Kidney (tissue), 14 donors: ENCODE data around the gene C1QL4. TPM values are rescaled to one million over a fixed set of nuclear protein-coding genes. Genes with fewer than 3 reads are reported as not detected.
A peak's percentile ranks its signal among the peaks of the same experiment; 100 is the strongest.

Experiments
- DNase-seq, 5 donors: peaks; one replicate each; pipeline ENCODE4 v3.0.0-alpha.2; 2013 to 2020
- FAIRE-seq: peaks from 2 replicates; lab custom pipeline; 2012; peaks lifted over from hg19 to GRCh38; lab: Jason Lieb, UNC
- H3K27ac ChIP-seq, 2 donors: one replicate each; pipeline ENCODE4 v1.7.0; 2013; ENCODE audit warnings: low read depth in 2 of 2, low read length in 2 of 2, inconsistent platforms in 1 of 2
- H3K27me3 ChIP-seq: one replicate; pipeline ENCODE4 v1.7.1; 2013; ENCODE audit warnings: low read length, inconsistent platforms; ENCODE audit not compliant: control insufficient read depth, insufficient read depth
- H3K36me3 ChIP-seq, 3 donors: one replicate each; pipeline versions ENCODE4 v1.7.0 to v1.7.1; 2013; ENCODE audit warnings: low read length in 3 of 3, control low read depth in 1 of 3, inconsistent platforms in 1 of 3; ENCODE audit not compliant: insufficient read depth in 3 of 3, control insufficient read depth in 2 of 3
- H3K4me1 ChIP-seq, 3 donors: one replicate each; pipeline versions ENCODE4 v1.7.0 to v1.7.1; 2013; ENCODE audit warnings: low read length in 3 of 3, inconsistent platforms in 1 of 3, low read depth in 1 of 3; ENCODE audit not compliant: control insufficient read depth in 2 of 3, insufficient read depth in 2 of 3
- H3K4me3 ChIP-seq, 3 donors: one replicate each; pipeline versions ENCODE4 v1.7.0 to v1.8.1; 2013; ENCODE audit warnings: low read length in 3 of 3, control low read depth in 1 of 3, inconsistent platforms in 1 of 3
- H3K9ac ChIP-seq, 3 donors: one replicate each; pipeline versions ENCODE4 v1.7.0 to v1.7.1; 2013; ENCODE audit warnings: low read length in 3 of 3, control low read depth in 1 of 3, inconsistent platforms in 1 of 3
- H3K9me3 ChIP-seq, 3 donors: one replicate each; pipeline versions ENCODE4 v1.7.0 to v1.7.1; 2013; ENCODE audit warnings: low read length in 3 of 3, control low read depth in 1 of 3, inconsistent platforms in 1 of 3; ENCODE audit not compliant: control insufficient read depth in 2 of 3, insufficient read depth in 1 of 3
- intact Hi-C: fragments of 100-400 bp; cut with DNase I; formaldehyde crosslinking; loops from one replicate; pipeline ENCODE4 v1.11.1; 2022
- polyA plus RNA-seq: library from polyadenylated mRNA; stranded (reverse); fragments of 350-450 nt; fragmentation: Illumina TruSeq; extraction: RNeasy Lipid Tissue Mini Kit (QIAGEN cat#74804); gene quantifications from one replicate; pipeline ENCODE4 v1.2.3, GENCODE V29; 2014; ENCODE audit warnings: low read depth, low replicate concordance; ENCODE audit not compliant: insufficient read depth
- total RNA-seq: library from RNA; stranded (reverse); fragmentation: NEBNext Ultra II Directional; extraction: Animal tissue kit (Norgen Biotek cat#: 25700); gene quantifications from one replicate; pipeline ENCODE4 v1.2.1, GENCODE V29; 2021
- TF ChIP-seq, protein P1 (sequence below): IDR thresholded peaks from 3 replicates; pipeline ENCODE4 v1.5.1; 2012; ENCODE audit warnings: mild to moderate bottlenecking, moderate library complexity, borderline replicate concordance; ENCODE audit not compliant: insufficient read depth; ENCODE audit errors: extremely low read depth
- donor health status: control.
- donor health status: control.
- donor health status: control.
- donor health status: control.
- donor health status: control.
- donor health status: DM: yes; HTN: yes; CAD: no.
- donor health status: Normal renal cell carcinoma (clear cell type).

C1QL4 gene
- total and polyA plus RNA-seq, 2 donors from 2014 or later = 1.0 TPM; not detected in 1

DNA sequence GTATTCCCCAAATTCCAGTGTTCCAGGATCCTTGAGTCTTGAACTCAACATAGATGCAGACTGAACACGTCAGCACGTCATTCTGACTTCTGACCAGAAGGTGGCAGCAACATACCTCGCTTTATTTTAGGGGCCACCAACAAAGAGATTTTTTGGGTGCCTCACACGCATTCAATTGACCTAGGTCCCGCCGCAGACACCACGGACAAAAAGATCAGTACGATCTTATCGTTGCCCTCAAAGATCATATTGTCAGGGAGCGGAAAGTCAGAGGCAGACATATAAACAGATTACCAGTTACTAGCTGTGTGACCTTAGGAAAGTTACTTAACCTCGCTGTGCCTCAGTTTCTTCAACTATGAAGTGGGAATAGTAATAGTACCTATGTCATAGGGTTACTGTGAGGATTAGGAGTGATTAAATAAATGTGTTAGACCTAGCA is 48.6 kb downstream of the C1QL4 start:
- Histone ChIP-seq H3K4me1 (peaks cover 0 to 2% (median 0%) of the 10 kb centered on the region in 3 donors), H3K36me3 (no peaks in the 10 kb centered on the region), H3K27me3 (no peaks in the 10 kb centered on the region), H3K9me3 (no peaks in the 10 kb centered on the region), H3K27ac (no peak overlapping the region), H3K4me3 (no peak overlapping the region), H3K9ac (no peak overlapping the region)
- FAIRE-seq (peak; percentile 85), DNase-seq (peak in 4 of 5 donors; percentile 35 to 75 (median 68))
- TF ChIP-seq, protein P1, sequence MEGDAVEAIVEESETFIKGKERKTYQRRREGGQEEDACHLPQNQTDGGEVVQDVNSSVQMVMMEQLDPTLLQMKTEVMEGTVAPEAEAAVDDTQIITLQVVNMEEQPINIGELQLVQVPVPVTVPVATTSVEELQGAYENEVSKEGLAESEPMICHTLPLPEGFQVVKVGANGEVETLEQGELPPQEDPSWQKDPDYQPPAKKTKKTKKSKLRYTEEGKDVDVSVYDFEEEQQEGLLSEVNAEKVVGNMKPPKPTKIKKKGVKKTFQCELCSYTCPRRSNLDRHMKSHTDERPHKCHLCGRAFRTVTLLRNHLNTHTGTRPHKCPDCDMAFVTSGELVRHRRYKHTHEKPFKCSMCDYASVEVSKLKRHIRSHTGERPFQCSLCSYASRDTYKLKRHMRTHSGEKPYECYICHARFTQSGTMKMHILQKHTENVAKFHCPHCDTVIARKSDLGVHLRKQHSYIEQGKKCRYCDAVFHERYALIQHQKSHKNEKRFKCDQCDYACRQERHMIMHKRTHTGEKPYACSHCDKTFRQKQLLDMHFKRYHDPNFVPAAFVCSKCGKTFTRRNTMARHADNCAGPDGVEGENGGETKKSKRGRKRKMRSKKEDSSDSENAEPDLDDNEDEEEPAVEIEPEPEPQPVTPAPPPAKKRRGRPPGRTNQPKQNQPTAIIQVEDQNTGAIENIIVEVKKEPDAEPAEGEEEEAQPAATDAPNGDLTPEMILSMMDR = peak; percentile 86
- intact Hi-C loops = no loop called here

GRCh38 chr12:49287876-49288275 is 49.1 kb downstream of the C1QL4 start:
- Histone ChIP-seq H3K27ac (no peak overlapping the region), H3K27me3 (no peaks in the 10 kb centered on the region), H3K4me1 (peaks cover 0 to 2% (median 0%) of the 10 kb centered on the region in 3 donors), H3K4me3 (no peak overlapping the region), H3K36me3 (no peaks in the 10 kb centered on the region), H3K9ac (no peak overlapping the region), H3K9me3 (no peaks in the 10 kb centered on the region)
- TF ChIP-seq, protein P1 = no peak
- FAIRE-seq = no peak
- intact Hi-C loops = no loop called here
- DNase-seq = peak in 1 of 5 donors; percentile 35

DNA sequence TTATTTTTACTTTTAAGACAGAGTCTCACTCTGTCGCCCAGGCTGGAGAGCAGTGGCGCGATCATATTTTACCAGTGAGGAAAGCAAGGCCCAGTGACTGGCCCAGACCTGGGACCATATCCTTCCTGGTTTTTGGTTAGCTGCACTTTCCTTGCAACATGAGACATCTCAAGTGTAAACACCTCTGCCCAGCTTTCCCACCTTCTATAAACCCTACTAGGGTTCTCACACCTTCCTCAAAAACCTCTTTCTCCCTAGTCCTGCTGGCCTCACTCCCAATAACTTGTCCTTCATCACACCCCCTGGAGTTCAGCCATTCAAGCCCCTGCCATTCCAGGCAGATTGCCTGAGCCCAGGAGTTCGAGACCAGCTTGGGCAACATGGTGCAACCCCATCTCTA is 52.3 kb downstream of the C1QL4 start:
- FAIRE-seq = no peak
- Histone ChIP-seq H3K4me3 (no peak overlapping the region), H3K9ac (no peak overlapping the region), H3K27ac (no peak overlapping the region), H3K36me3 (no peaks in the 10 kb centered on the region), H3K9me3 (no peaks in the 10 kb centered on the region), H3K27me3 (no peaks in the 10 kb centered on the region), H3K4me1 (peaks cover 0 to 2% (median under 1%) of the 10 kb centered on the region in 3 donors)
- DNase-seq = no peak
- intact Hi-C loops = no loop called here
- TF ChIP-seq, protein P1 = no peak
